IPS-18a (cell line): Measurements from ENCODE around the gene SLC22A17.
A peak's percentile ranks its signal among the peaks of the same experiment; 100 is the strongest.

ENCODE experiments used
- H3K27ac ChIP-seq: one replicate; pipeline ENCODE4 v1.5.1; 2013; ENCODE audit warnings: low read length
- H3K27me3 ChIP-seq: one replicate; pipeline ENCODE4 v1.6.1; 2013; ENCODE audit warnings: mild to moderate bottlenecking, low read length; ENCODE audit not compliant: control insufficient read depth, insufficient read depth
- H3K36me3 ChIP-seq: one replicate; pipeline ENCODE4 v1.6.1; 2013; ENCODE audit warnings: low read depth, low read length; ENCODE audit not compliant: control insufficient read depth
- H3K4me1 ChIP-seq: one replicate; pipeline ENCODE4 v1.6.1; 2013; ENCODE audit warnings: low read depth, low read length; ENCODE audit not compliant: control insufficient read depth
- H3K4me3 ChIP-seq: one replicate; pipeline ENCODE4 v1.5.1; 2013; ENCODE audit warnings: low read length
- H3K9ac ChIP-seq: one replicate; pipeline ENCODE4 v1.6.1; 2013; ENCODE audit warnings: mild to moderate bottlenecking, low read length, moderate library complexity
- H3K9me3 ChIP-seq: one replicate; pipeline ENCODE4 v1.6.1; 2013; ENCODE audit warnings: low read depth, low read length; ENCODE audit not compliant: control insufficient read depth

SLC22A17 gene

GRCh38 chr14:23370221-23370620 is 17.5 kb upstream of the SLC22A17 start:
- no peak overlapping the region for H3K27ac ChIP-seq
- peaks cover 6% of the 10 kb centered on the region for H3K4me1 ChIP-seq
- H3K9ac ChIP-seq, result no peak overlapping the region
- no peak overlapping the region for H3K4me3 ChIP-seq
- H3K27me3 ChIP-seq, result no peaks in the 10 kb centered on the region
- H3K36me3 ChIP-seq, result no peaks in the 10 kb centered on the region
- no peaks in the 10 kb centered on the region for H3K9me3 ChIP-seq

DNA sequence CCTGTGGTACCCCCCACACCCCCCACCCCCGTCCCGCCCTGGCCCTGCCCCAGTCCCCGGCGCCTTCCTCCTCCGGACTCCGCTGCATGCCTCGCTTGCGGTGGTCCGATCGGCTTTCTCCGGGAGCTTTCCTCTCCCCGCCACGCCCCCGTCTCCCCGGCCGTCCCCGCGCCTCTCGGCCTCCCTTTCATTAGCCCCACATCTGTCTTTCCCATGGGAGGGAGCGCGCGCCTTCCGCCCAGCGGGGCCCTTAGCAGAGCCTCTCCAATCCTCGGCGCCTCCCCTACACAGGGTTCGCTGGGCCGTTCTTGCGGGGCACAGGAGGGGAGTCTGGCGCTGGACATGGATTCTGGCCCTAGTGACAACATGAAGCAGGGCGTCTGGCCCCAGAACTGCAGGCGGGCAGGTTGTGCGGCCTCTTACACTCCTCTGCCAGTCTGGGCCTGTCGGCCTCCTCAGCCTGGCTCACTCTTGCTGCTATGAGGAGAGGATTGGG is 13.8 kb upstream of the SLC22A17 start:
- Histone ChIP-seq H3K36me3 (no peaks in the 10 kb centered on the region), H3K9me3 (no peaks in the 10 kb centered on the region), H3K4me3 (peak overlapping the region; percentile 76), H3K27ac (no peak overlapping the region), H3K27me3 (no peaks in the 10 kb centered on the region), H3K4me1 (peaks cover 20% of the 10 kb centered on the region), H3K9ac (peak overlapping the region; percentile 3)

GRCh38 chr14:23365732-23366425 is 13.2 kb upstream of the SLC22A17 start:
- H3K9ac ChIP-seq, result peak overlapping the region; percentile 80
- peak overlapping the region; percentile 70 for H3K27ac ChIP-seq
- H3K36me3 ChIP-seq, result no peaks in the 10 kb centered on the region
- no peaks in the 10 kb centered on the region for H3K27me3 ChIP-seq
- no peaks in the 10 kb centered on the region for H3K9me3 ChIP-seq
- H3K4me3 ChIP-seq, result peak overlapping the region; percentile 76
- peaks cover 20% of the 10 kb centered on the region for H3K4me1 ChIP-seq

DNA sequence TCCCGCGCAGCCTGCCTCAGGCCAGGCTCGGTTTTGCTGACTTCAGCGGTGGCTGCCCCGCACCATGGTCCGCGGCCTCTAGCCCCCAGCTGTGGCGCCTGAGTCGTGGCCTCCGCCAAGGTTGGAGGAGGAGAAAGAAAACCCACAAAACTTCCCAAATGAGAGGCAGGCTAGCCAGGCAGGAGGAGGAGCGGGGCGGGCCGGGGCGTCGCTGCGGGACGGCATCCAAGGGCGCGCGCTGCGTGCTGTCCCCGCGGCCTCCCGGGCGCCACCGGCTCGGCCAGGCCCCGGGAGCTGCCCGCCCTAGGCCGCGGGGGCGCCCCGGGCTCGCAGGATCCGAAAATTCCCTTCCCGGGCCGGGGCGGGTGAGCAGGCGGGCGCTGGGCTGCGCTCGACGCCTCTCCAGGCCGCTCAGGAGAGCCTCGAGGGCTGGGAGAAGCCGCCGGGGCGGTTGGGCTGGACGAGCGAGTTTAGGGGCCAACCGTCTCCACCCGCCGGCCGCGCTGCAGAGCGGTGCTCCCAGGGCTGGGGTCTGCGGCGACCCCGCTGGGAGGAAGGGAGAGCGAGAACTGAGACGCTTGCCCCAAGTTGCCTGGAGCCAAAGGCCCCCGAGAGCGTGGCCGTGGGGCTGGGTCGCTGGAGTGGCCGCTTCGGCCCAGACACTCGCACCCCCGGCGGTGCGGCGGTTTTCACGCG is 12.5 kb upstream of the SLC22A17 start, which contains the start of gene EFS:
Gene EFS, minus strand, starts transcription at position 137 of the 696 bp plus-strand sequence. CDS start 147 bp downstream, outside the sequence.
- Histone ChIP-seq H3K9me3 (no peaks in the 10 kb centered on the region), H3K9ac (peak within 1 kb of the TSS; percentile 82), H3K36me3 (peaks cover 2% of the 10 kb centered on the region), H3K27ac (peak within 1 kb of the TSS; percentile 70), H3K4me3 (peak within 1 kb of the TSS; percentile 76), H3K27me3 (no peaks in the 10 kb centered on the region), H3K4me1 (peaks cover 20% of the 10 kb centered on the region)

GRCh38 chr14:23364164-23365035 is 11.7 kb upstream of the SLC22A17 start:
- Histone ChIP-seq H3K27me3 (no peaks in the 10 kb centered on the region), H3K9ac (peak overlapping the region; percentile 82), H3K36me3 (peaks cover 4% of the 10 kb centered on the region), H3K27ac (no peak overlapping the region), H3K4me1 (peaks cover 20% of the 10 kb centered on the region), H3K9me3 (no peaks in the 10 kb centered on the region), H3K4me3 (peak overlapping the region; percentile 76)

- Histone ChIP-seq H3K9ac (no peak overlapping the region), H3K4me1 (peaks cover 19% of the 10 kb centered on the region), H3K27me3 (no peaks in the 10 kb centered on the region), H3K36me3 (peaks cover 18% of the 10 kb centered on the region), H3K4me3 (no peak overlapping the region), H3K27ac (no peak overlapping the region), H3K9me3 (no peaks in the 10 kb centered on the region)
Observed at GRCh38 chr14:23362200-23362599, 9.5 kb upstream of the SLC22A17 start.

DNA sequence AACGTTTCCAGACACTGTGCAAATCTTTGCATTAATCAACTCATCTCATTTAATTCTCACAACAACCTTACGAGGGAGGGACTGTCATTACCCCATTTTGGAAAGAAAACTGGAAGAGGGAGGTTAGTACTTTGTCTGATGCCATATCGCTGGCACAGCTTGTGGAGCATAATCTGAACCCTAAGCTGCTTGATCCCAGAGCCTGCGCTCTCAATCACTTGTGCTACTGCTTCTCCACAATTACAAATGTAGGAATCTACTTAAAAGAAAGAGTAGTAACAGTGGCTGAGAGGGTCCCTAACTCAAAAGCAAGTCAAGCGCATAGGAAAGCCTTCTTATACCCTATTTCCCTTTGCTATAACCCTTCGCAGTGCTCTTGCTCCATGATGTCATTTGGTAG is 9.1 kb upstream of the SLC22A17 start:
- Histone ChIP-seq H3K27ac (no peak overlapping the region), H3K36me3 (peaks cover 20% of the 10 kb centered on the region), H3K4me1 (peaks cover 15% of the 10 kb centered on the region), H3K4me3 (no peak overlapping the region), H3K9ac (no peak overlapping the region), H3K27me3 (no peaks in the 10 kb centered on the region), H3K9me3 (no peaks in the 10 kb centered on the region)

DNA sequence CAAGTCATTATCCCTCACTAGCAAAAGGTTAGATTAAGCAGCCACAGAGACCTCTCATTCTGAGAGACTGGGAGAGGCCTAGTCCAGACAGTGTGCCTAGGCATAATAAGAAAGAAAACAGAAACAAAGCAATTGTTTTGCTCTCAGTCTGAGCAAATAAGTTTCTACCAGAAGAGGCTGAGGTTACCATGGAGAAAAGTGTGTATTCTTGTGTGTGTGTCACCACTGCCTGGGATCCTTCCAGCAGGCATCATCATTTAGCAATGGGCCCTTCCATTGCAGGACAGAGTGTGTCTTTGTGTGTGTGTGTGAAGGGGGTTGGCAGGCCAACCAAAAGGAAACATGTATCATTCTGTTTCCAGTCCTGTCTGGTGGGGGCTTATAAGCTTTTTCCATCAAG is 8.6 kb upstream of the SLC22A17 start:
- no peak overlapping the region for H3K4me3 ChIP-seq
- no peak overlapping the region for H3K9ac ChIP-seq
- no peaks in the 10 kb centered on the region for H3K9me3 ChIP-seq
- H3K27ac ChIP-seq, result no peak overlapping the region
- no peaks in the 10 kb centered on the region for H3K27me3 ChIP-seq
- peaks cover 20% of the 10 kb centered on the region for H3K36me3 ChIP-seq
- H3K4me1 ChIP-seq, result peaks cover 14% of the 10 kb centered on the region

- no peak overlapping the region for H3K9ac ChIP-seq
- H3K4me3 ChIP-seq, result no peak overlapping the region
- H3K9me3 ChIP-seq, result no peaks in the 10 kb centered on the region
- peaks cover 20% of the 10 kb centered on the region for H3K36me3 ChIP-seq
- H3K4me1 ChIP-seq, result peaks cover 14% of the 10 kb centered on the region
- no peaks in the 10 kb centered on the region for H3K27me3 ChIP-seq
- no peak overlapping the region for H3K27ac ChIP-seq
Observed at GRCh38 chr14:23360496-23360895, 7.8 kb upstream of the SLC22A17 start.

DNA sequence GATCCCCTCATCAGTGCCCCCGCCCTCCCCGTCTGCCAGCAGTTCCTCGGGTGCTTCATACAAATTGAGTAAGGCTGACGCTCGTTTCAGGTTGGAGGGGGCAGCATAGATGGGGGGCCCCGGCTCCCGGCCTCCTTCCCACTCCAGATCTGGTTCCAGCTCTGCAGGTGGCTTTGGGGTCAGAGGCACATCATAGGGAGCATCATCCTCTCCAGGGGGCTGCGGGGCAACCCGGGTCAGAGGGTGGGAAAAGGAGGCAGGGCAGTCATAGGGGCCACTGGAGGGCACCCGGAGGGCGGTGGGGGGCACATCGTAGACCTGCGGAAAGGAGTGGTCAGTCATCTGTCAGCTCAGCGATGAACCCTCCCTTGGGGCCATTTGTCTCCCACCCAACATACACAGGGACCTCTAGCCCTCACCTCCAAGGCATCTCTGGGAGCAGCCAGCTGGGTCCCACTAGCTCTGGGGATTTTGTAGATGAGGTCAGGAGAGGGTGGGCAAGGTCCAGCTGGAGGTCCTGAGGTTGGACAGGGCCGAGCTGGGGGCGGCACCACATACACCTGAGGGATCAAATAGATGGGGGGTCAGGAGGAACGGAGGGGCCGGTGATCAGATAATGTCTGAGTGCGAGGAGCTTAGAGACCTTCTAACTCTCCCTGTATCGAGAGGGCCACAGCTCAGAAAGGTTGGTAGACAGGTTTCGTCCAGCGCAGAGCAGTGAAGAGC is 7.2 kb upstream of the SLC22A17 start:
- Histone ChIP-seq H3K4me3 (no peak overlapping the region), H3K36me3 (peaks cover 20% of the 10 kb centered on the region), H3K9me3 (no peaks in the 10 kb centered on the region), H3K27me3 (no peaks in the 10 kb centered on the region), H3K9ac (no peak overlapping the region), H3K27ac (no peak overlapping the region), H3K4me1 (peaks cover 14% of the 10 kb centered on the region)
